K562 (cell line): Measurements from ENCODE around the gene C4orf50. TPM values are rescaled to one million over a fixed set of nuclear protein-coding genes. Genes with fewer than 3 reads are reported as not detected.

Source experiments
- ATAC-seq: fragments of 200-7000 bp; cut with Tn5 transposase; 3 replicates; pipeline ENCODE4 v1.9.1; 2020; ENCODE audit warnings: moderate library complexity
- BruUV-seq: library from RNA; stranded (reverse); fragments of 400-500 nt; replicated peaks from 2 replicates; lab custom pipeline; 2021; lab: Mats Ljungman, UMichigan
- CTCF ChIA-PET: fragments of 300-600 bp; formaldehyde crosslinking; extraction: SDS; loops from one replicate; lab custom pipeline; 2021; ENCODE audit warnings: low intra/inter-chr PET ratio; lab: Yijun Ruan, JAX
- POLR2A ChIA-PET: fragments of 300-600, 350-650 bp; sonication (Branson Sonifier 250); formaldehyde crosslinking; extraction: SDS; loops from one replicate; lab custom pipeline; 2021; ENCODE audit warnings: antibody characterized with exemption, inconsistent platforms; lab: Yijun Ruan, JAX
- DNase-seq, 4 experiments: peaks; one replicate each; pipeline versions ENCODE4 v3.0.0 to v3.0.0-alpha.2; 2011 to 2018; ENCODE audit warnings: low spot score in 3 of 4, mixed read lengths in 3 of 4; ENCODE audit errors: extremely low read depth in 1 of 4
- FAIRE-seq: peaks from 2 replicates; lab custom pipeline; 2011; peaks lifted over from hg19 to GRCh38; lab: Jason Lieb, UNC
- H2AFZ ChIP-seq: 2 replicates; pipeline ENCODE4 v1.6.0; 2011; ENCODE audit warnings: low read depth, low read length, control low read depth, inconsistent platforms
- H3K27ac ChIP-seq: fragments of 200-600 bp; 3 replicates; pipeline ENCODE4 v1.8.0; 2011; ENCODE audit warnings: low read depth, mild to moderate bottlenecking, control low read depth, inconsistent platforms, low read length, moderate library complexity, mixed read lengths; ENCODE audit errors: extremely low read depth
- H3K27me3 ChIP-seq, 2 experiments: fragments of 300-600 bp in 1 of 2; 2 replicates in 1 of 2; 3 replicates in 1 of 2; pipeline versions ENCODE4 v1.6.0 to v1.8.0; 2011; ENCODE audit warnings: inconsistent platforms in 2 of 2, low read length in 2 of 2, mild to moderate bottlenecking in 1 of 2, mixed read lengths in 1 of 2, moderate library complexity in 1 of 2; ENCODE audit not compliant: control insufficient read depth in 2 of 2, insufficient read depth in 2 of 2
- H3K36me3 ChIP-seq: fragments of 300-600 bp; 3 replicates; pipeline ENCODE4 v1.8.0; 2011; ENCODE audit warnings: mild to moderate bottlenecking, low read length, inconsistent platforms; ENCODE audit not compliant: control insufficient read depth, insufficient read depth
- H3K4me1 ChIP-seq, 2 experiments: fragments of 200-600 bp in 1 of 2; replicated peaks in 1 of 2; 2 replicates in 1 of 2; 3 replicates in 1 of 2; pipeline versions ENCODE4 v1.5.1 to v1.8.0; 2011; ENCODE audit warnings: inconsistent platforms in 2 of 2, low read length in 2 of 2, mild to moderate bottlenecking in 1 of 2, mixed read lengths in 1 of 2, moderate library complexity in 1 of 2; ENCODE audit not compliant: control insufficient read depth in 2 of 2, insufficient read depth in 2 of 2
- H3K4me2 ChIP-seq: 2 replicates; pipeline ENCODE4 v1.6.1; 2011; ENCODE audit warnings: low read length, control low read depth, inconsistent platforms, mixed read lengths; ENCODE audit not compliant: insufficient read depth
- H3K4me3 ChIP-seq: fragments of 200-600 bp; sonication (generic), shearing (Covaris generic); 2 replicates; pipeline ENCODE4 v1.5.1; 2016; ENCODE audit warnings: control low read depth, inconsistent platforms
- H3K79me2 ChIP-seq: fragments of 200-600 bp; 3 replicates; pipeline ENCODE4 v1.8.0; 2011; ENCODE audit warnings: low read length, inconsistent platforms; ENCODE audit not compliant: control insufficient read depth, insufficient read depth
- H3K9ac ChIP-seq, 2 experiments: 2 replicates each; pipeline versions ENCODE4 v1.6.0 to v1.6.1; 2011; ENCODE audit warnings: low read depth in 2 of 2, low read length in 2 of 2, control low read depth in 1 of 2, inconsistent platforms in 1 of 2, mild to moderate bottlenecking in 1 of 2, mixed read lengths in 1 of 2; ENCODE audit not compliant: insufficient read depth in 1 of 2
- H3K9me1 ChIP-seq: one replicate; pipeline ENCODE4 v1.6.0; 2011; ENCODE audit warnings: inconsistent platforms, mild to moderate bottlenecking, low read length, moderate library complexity; ENCODE audit not compliant: control insufficient read depth, insufficient read depth
- H3K9me3 ChIP-seq: replicated peaks from 2 replicates; pipeline ENCODE4 v1.5.1; 2011; ENCODE audit warnings: low read depth, low read length, inconsistent platforms; ENCODE audit not compliant: control insufficient read depth, insufficient read depth
- H4K20me1 ChIP-seq: replicated peaks from 2 replicates; pipeline ENCODE4 v1.6.1; 2011; ENCODE audit warnings: low read length, inconsistent platforms, mixed read lengths; ENCODE audit not compliant: control insufficient read depth, insufficient read depth
- FOXP4 ChIP-seq: sonication (generic); formaldehyde crosslinking; IDR thresholded peaks from 2 replicates; pipeline ENCODE4 v1.8.0; 2022; ENCODE audit warnings: mild to moderate bottlenecking, missing genetic modification reagents, borderline replicate concordance
- MCM7 ChIP-seq, 2 experiments: fragments of 450-650 bp; IDR thresholded peaks; 2 replicates each; pipeline ENCODE4 v1.6.1; 2016 to 2018
- NUFIP1 ChIP-seq: fragments of 450-650 bp; IDR thresholded peaks from 2 replicates; pipeline ENCODE4 v1.6.1; 2018; ENCODE audit not compliant: partially characterized antibody
- RFX7 ChIP-seq: fragments of 250-450 bp; sonication (Bioruptor Pico); IDR thresholded peaks from 2 replicates; pipeline ENCODE4 v1.5.1; 2021; ENCODE audit warnings: mild to moderate bottlenecking
- TRIM28 ChIP-seq: fragments of 450-650 bp; IDR thresholded peaks from 2 replicates; pipeline ENCODE4 v1.6.1; 2017
- ZNF232 ChIP-seq: sonication (generic); formaldehyde crosslinking; IDR thresholded peaks from 2 replicates; pipeline ENCODE4 v1.8.0; 2022; ENCODE audit warnings: mild to moderate bottlenecking, missing genetic modification reagents
- ZNF41 ChIP-seq: fragments of 250-450 bp; sonication (Bioruptor Pico); conservative IDR thresholded peaks from 2 replicates; pipeline ENCODE4 v1.4.0; 2020; ENCODE audit warnings: mild to moderate bottlenecking
- ZNF445 ChIP-seq: fragments of 250-450 bp; sonication (Bioruptor Pico); IDR thresholded peaks from 2 replicates; pipeline ENCODE4 v1.4.0; 2020; ENCODE audit warnings: low read depth, mild to moderate bottlenecking, moderate library complexity
- WGBS: fragments of 100-300 bp; shearing (Covaris generic); methylation state at CpG from one replicate; pipeline ENCODE4 v1.1.6; 2016; ENCODE audit warnings: low coverage, mixed read lengths; ENCODE audit not compliant: insufficient coverage; ENCODE audit errors: missing lambda C conversion rate; 5-methylcytosine and 5-hydroxymethylcytosine counted together
- in situ Hi-C: fragments of 300-500 bp; cut with MboI; formaldehyde crosslinking; loops from 4 replicates; pipeline ENCODE4 v1.15.0; 2018; ENCODE audit warnings: inconsistent platforms, mixed read lengths
- intact Hi-C: fragments of 100-400 bp; cut with micrococcal nuclease; formaldehyde crosslinking; loops from 2 replicates; pipeline ENCODE4 v1.14.2; 2022
- polyA plus RNA-seq, 8 experiments: library from polyadenylated mRNA; depleted of rRNA in 4 of 8; stranded (reverse) in 5 of 8; unstranded in 3 of 8; fragments of >200 nt; fragmentation: Nextera tagmentation in 2 of 8; fragmentation: Illumina TruSeq in 1 of 8; extraction: Ambion mirVana in 2 of 8; extraction: Trizol in 1 of 8; gene quantifications; 2 replicates each; pipeline versions ENCODE4 v1.2.1 to v1.2.3, GENCODE V29; 2011 to 2014; ENCODE audit warnings: inconsistent platforms in 1 of 8, missing spikeins in 1 of 8
- total RNA-seq, 7 experiments: library from RNA; depleted of rRNA in 6 of 7; stranded (reverse); fragments of >200 nt in 6 of 7; fragmentation: Illumina TruSeq in 2 of 7; extraction: Trizol in 2 of 7; gene quantifications; 2 replicates each; pipeline versions ENCODE4 v1.2.1 to v1.2.3, GENCODE V29; 2011 to 2021; ENCODE audit warnings: low replicate concordance in 1 of 7
- TF ChIP-seq, protein P1 (sequence below): fragments of 250-450 bp; sonication (Bioruptor Pico); IDR thresholded peaks from 2 replicates; pipeline ENCODE4 v1.6.1; 2021; ENCODE audit warnings: mild to moderate bottlenecking
- TF ChIP-seq, protein P2 (sequence below): sonication (generic); formaldehyde crosslinking; IDR thresholded peaks from 2 replicates; pipeline ENCODE4 v1.8.1; 2022; ENCODE audit warnings: missing genetic modification reagents

The C4orf50 gene
- total and polyA plus RNA-seq, 9 of the 15 experiments (the other 6 are each of a cell fraction or from before 2014, with no cell fraction given) = not detected

- Histone ChIP-seq H3K9ac (no peak overlapping the region), H3K4me2 (no peak overlapping the region)
These were observed 62.4 kb downstream of the C4orf50 start for GRCh38 chr4:5955856-5956255.

More at GRCh38 chr4:5955856-5956255, 62.4 kb downstream of the C4orf50 start:
- intact Hi-C loops = no loop called here
- no peak overlapping the region for H2AFZ ChIP-seq
- ChIA-PET POLR2A (no interaction called here), CTCF (no interaction called here)
- no peak for FAIRE-seq
- H3K27ac ChIP-seq = no peak overlapping the region
- no peaks in the 10 kb centered on the region for H3K36me3 ChIP-seq
- H3K9me1 ChIP-seq = no peaks in the 10 kb centered on the region
- ATAC-seq = no peak
- BruUV-seq = no TSS peak
- TF ChIP-seq TRIM28 (no peak), RFX7 (CRISPR knock-in tag) (no peak), ZNF232 (CRISPR knock-in tag) (no peak), ZNF41 (CRISPR knock-in tag) (no peak), FOXP4 (CRISPR knock-in tag) (no peak), MCM7 (IDR thresholded peaks at IDR 0.05) (no peak), ZNF445 (CRISPR knock-in tag) (no peak), NUFIP1 (no peak)
- TF ChIP-seq, protein P1, sequence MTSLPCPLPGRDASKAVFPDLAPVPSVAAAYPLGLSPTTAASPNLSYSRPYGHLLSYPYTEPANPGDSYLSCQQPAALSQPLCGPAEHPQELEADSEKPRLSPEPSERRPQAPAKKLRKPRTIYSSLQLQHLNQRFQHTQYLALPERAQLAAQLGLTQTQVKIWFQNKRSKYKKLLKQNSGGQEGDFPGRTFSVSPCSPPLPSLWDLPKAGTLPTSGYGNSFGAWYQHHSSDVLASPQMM (CRISPR knock-in tag) = no peak
- TF ChIP-seq, protein P2, sequence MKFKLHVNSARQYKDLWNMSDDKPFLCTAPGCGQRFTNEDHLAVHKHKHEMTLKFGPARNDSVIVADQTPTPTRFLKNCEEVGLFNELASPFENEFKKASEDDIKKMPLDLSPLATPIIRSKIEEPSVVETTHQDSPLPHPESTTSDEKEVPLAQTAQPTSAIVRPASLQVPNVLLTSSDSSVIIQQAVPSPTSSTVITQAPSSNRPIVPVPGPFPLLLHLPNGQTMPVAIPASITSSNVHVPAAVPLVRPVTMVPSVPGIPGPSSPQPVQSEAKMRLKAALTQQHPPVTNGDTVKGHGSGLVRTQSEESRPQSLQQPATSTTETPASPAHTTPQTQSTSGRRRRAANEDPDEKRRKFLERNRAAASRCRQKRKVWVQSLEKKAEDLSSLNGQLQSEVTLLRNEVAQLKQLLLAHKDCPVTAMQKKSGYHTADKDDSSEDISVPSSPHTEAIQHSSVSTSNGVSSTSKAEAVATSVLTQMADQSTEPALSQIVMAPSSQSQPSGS (CRISPR knock-in tag) = no peak
- H3K79me2 ChIP-seq = no peaks in the 10 kb centered on the region
- H3K4me3 ChIP-seq = no peak overlapping the region
- in situ Hi-C loops = no loop called here
- H4K20me1 ChIP-seq = peaks cover 6% of the 10 kb centered on the region; the same call in 1 of the 2 replicates
- H3K27me3 ChIP-seq = peaks cover 0 to 61% of the 10 kb centered on the region in 2 experiments; a peak in 4 of 5 replicates
- WGBS = 0% methylated on average over 4 of the region's 4 CpGs
- H3K9me3 ChIP-seq = no peaks in the 10 kb centered on the region
- DNase-seq = no peak
- H3K4me1 ChIP-seq = peaks cover 0 to 3% of the 10 kb centered on the region in 2 experiments; a peak in 1 of 5 replicates
